Hepatocyte (in vitro differentiated cells): Measurements from ENCODE around the gene SRRM4. TPM values are rescaled to one million over a fixed set of nuclear protein-coding genes. Genes with fewer than 3 reads are reported as not detected.

Experiments
- DNase-seq: peaks from one replicate; pipeline ENCODE4 v3.0.0-alpha.2; 2016; ENCODE audit warnings: low spot score
- H2AFZ ChIP-seq: fragments of 200-600 bp; sonication (generic); 2 replicates; pipeline ENCODE4 v1.6.0; 2016; ENCODE audit warnings: antibody characterized with exemption, mild to moderate bottlenecking
- H3K27ac ChIP-seq: fragments of 200-600 bp; sonication (generic); 2 replicates; pipeline ENCODE4 v1.5.1; 2016; ENCODE audit warnings: mild to moderate bottlenecking
- H3K27me3 ChIP-seq: fragments of 200-600 bp; sonication (generic); 2 replicates; pipeline ENCODE4 v1.6.1; 2016
- H3K36me3 ChIP-seq: fragments of 200-600 bp; sonication (generic); replicated peaks from 2 replicates; pipeline ENCODE4 v1.5.1; 2016; ENCODE audit warnings: low read depth; ENCODE audit not compliant: insufficient read depth
- H3K4me1 ChIP-seq: fragments of 200-600 bp; sonication (generic); 2 replicates; pipeline ENCODE4 v1.5.1; 2016; ENCODE audit warnings: mild to moderate bottlenecking, moderate library complexity; ENCODE audit not compliant: insufficient read depth
- H3K4me2 ChIP-seq: fragments of 200-600 bp; sonication (generic); 2 replicates; pipeline ENCODE4 v1.6.0; 2016
- H3K4me3 ChIP-seq: fragments of 200-600 bp; sonication (generic); 2 replicates; pipeline ENCODE4 v1.5.1; 2016; ENCODE audit warnings: mild to moderate bottlenecking
- H3K79me2 ChIP-seq: fragments of 200-600 bp; sonication (generic); 2 replicates; pipeline ENCODE4 v1.6.0; 2017; ENCODE audit warnings: mild to moderate bottlenecking
- H3K9me2 ChIP-seq: fragments of 200-600 bp; sonication (generic); replicated peaks from 2 replicates; pipeline ENCODE4 v1.6.0; 2017; ENCODE audit warnings: mild to moderate bottlenecking; ENCODE audit not compliant: insufficient read depth
- H3K9me3 ChIP-seq: fragments of 200-600 bp; sonication (generic); 2 replicates; pipeline ENCODE4 v1.5.1; 2016; ENCODE audit warnings: low read depth, mild to moderate bottlenecking
- H4K20me1 ChIP-seq: fragments of 200-600 bp; sonication (generic); 2 replicates; pipeline ENCODE4 v1.6.0; 2016; ENCODE audit warnings: mild to moderate bottlenecking; ENCODE audit not compliant: insufficient read depth, poor library complexity, severe bottlenecking
- CTCF ChIP-seq: fragments of 200-600 bp; sonication (generic); IDR thresholded peaks from 2 replicates; pipeline ENCODE4 v1.5.1; 2016; ENCODE audit warnings: antibody characterized with exemption, mild to moderate bottlenecking; ENCODE audit not compliant: poor library complexity
- EZH2 ChIP-seq: fragments of 200-600 bp; sonication (generic); IDR thresholded peaks from 2 replicates; pipeline ENCODE4 v1.6.1; 2016; ENCODE audit warnings: antibody characterized with exemption, mild to moderate bottlenecking, borderline replicate concordance
- EZH2phosphoT487 ChIP-seq: fragments of 200-600 bp; sonication (generic); IDR thresholded peaks from one replicate; pipeline ENCODE4 v1.6.1; 2018; ENCODE audit warnings: antibody characterized with exemption, mild to moderate bottlenecking, low read depth, moderate library complexity; ENCODE audit not compliant: unreplicated experiment, severe bottlenecking
- WGBS: methylation state at CpG from one replicate; pipeline ENCODE4 v1.1.6; 2016; ENCODE audit warnings: low lambda C conversion rate; ENCODE audit errors: missing lambda C conversion rate; 5-methylcytosine and 5-hydroxymethylcytosine counted together
- polyA plus RNA-seq: library from polyadenylated mRNA; unstranded; fragments of >200 nt; fragmentation: Nextera tagmentation; extraction: Ambion mirVana; gene quantifications from 2 replicates; pipeline ENCODE4 v1.2.1, GENCODE V29; 2016
- total RNA-seq: library from RNA; depleted of rRNA; stranded (reverse); fragments of >200 nt; gene quantifications from 2 replicates; pipeline ENCODE4 v1.2.3, GENCODE V29; 2014

SRRM4 gene
- total and polyA plus RNA-seq, 2 experiments from 2014 or later = 0.03 to 0.05 TPM

- TF ChIP-seq EZH2phosphoT487 (no peak), CTCF (no peak), EZH2 (no peak)
- Histone ChIP-seq H2AFZ (no peak overlapping the region), H3K4me2 (no peak overlapping the region), H3K27me3 (peaks cover 61% of the 10 kb centered on the region), H3K36me3 (no peaks in the 10 kb centered on the region), H3K27ac (no peak overlapping the region), H3K4me3 (no peak overlapping the region), H3K9me3 (no peaks in the 10 kb centered on the region), H4K20me1 (no peaks in the 10 kb centered on the region), H3K9me2 (no peaks in the 10 kb centered on the region), H3K4me1 (no peaks in the 10 kb centered on the region), H3K79me2 (no peaks in the 10 kb centered on the region)
- DNase-seq = no peak
- 57% methylated on average over 2 of the region's 2 CpGs for WGBS
Measured at GRCh38 chr12:118984161-118984943, 3.0 kb downstream of the SRRM4 start.

GRCh38 chr12:118986050-118986449 is 4.7 kb downstream of the SRRM4 start:
- WGBS = 50% methylated on average over 8 of the region's 8 CpGs
- no peak for DNase-seq
- no peaks in the 10 kb centered on the region for H3K79me2 ChIP-seq
- no peaks in the 10 kb centered on the region for H4K20me1 ChIP-seq
- no peak overlapping the region for H3K27ac ChIP-seq
- no peak for TF ChIP-seq EZH2
- TF ChIP-seq CTCF = no peak
- TF ChIP-seq EZH2phosphoT487 = no peak
- H3K27me3 ChIP-seq = peaks cover 49% of the 10 kb centered on the region
- no peaks in the 10 kb centered on the region for H3K9me2 ChIP-seq
- H3K9me3 ChIP-seq = no peaks in the 10 kb centered on the region
- no peaks in the 10 kb centered on the region for H3K4me1 ChIP-seq
- H3K4me2 ChIP-seq = no peak overlapping the region
- H3K4me3 ChIP-seq = no peak overlapping the region
- H2AFZ ChIP-seq = no peak overlapping the region
- H3K36me3 ChIP-seq = no peaks in the 10 kb centered on the region

GRCh38 chr12:118999107-118999506 is 17.8 kb downstream of the SRRM4 start:
- no peaks in the 10 kb centered on the region for H3K36me3 ChIP-seq
- no peaks in the 10 kb centered on the region for H3K9me2 ChIP-seq
- no peak overlapping the region for H3K27ac ChIP-seq
- H4K20me1 ChIP-seq = no peaks in the 10 kb centered on the region
- no peak for DNase-seq
- no peaks in the 10 kb centered on the region for H3K9me3 ChIP-seq
- H3K4me2 ChIP-seq = no peak overlapping the region
- H3K27me3 ChIP-seq = peaks cover 19% of the 10 kb centered on the region
- no peak for TF ChIP-seq EZH2
- TF ChIP-seq EZH2phosphoT487 = no peak
- no peak for TF ChIP-seq CTCF
- no peaks in the 10 kb centered on the region for H3K4me1 ChIP-seq
- WGBS = 73% methylated on average over 5 of the region's 5 CpGs
- no peak overlapping the region for H3K4me3 ChIP-seq
- H2AFZ ChIP-seq = no peak overlapping the region
- H3K79me2 ChIP-seq = no peaks in the 10 kb centered on the region
